Activated CD8-positive, alpha-beta memory T cell treated with anti-CD3 and anti-CD28 coated beads, Interleukin-2, amount 50 U/mL, for 1 hour (primary cell): Measurements from ENCODE around the gene MMP2.

Source experiments
- DNase-seq: peaks from one replicate; pipeline ENCODE4 v3.0.0-alpha.2; 2020; ENCODE audit errors: extremely low read depth

MMP2 gene

DNA sequence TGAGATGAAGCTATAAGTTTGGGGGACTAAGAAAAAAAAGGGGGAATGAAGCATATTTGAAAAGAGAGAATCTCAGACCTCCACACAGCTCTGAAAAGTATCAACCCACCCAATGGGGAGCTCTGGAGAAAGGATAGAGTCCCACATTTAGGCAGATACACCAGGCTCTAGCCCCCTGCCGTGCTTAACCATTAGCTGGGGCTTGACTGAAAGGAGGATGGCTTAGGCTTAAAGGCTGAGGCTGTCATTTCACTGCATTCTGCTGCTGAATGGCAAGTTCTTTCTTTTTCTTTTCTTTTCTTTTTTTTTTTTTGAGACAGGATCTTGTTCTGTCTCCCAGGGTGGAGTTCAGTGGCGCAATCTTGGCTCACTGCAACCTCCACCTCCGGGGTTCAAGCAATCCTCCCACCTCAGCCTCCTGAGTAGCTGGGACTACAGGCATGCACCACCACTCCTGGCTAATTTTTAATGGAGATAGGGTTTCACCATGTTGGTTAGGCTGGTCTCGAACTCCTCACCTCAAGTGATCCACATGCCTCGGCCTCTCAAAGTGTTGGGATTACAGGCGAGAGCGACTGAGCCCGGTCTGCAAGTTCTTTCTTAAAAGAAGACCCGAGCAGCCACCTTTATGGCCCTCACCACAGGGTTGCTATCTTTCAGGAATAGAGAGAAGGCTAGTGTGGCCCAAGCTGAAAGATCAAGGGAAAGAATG lies 9.0 kb upstream of the MMP2 start:
- no peak for DNase-seq

DNA sequence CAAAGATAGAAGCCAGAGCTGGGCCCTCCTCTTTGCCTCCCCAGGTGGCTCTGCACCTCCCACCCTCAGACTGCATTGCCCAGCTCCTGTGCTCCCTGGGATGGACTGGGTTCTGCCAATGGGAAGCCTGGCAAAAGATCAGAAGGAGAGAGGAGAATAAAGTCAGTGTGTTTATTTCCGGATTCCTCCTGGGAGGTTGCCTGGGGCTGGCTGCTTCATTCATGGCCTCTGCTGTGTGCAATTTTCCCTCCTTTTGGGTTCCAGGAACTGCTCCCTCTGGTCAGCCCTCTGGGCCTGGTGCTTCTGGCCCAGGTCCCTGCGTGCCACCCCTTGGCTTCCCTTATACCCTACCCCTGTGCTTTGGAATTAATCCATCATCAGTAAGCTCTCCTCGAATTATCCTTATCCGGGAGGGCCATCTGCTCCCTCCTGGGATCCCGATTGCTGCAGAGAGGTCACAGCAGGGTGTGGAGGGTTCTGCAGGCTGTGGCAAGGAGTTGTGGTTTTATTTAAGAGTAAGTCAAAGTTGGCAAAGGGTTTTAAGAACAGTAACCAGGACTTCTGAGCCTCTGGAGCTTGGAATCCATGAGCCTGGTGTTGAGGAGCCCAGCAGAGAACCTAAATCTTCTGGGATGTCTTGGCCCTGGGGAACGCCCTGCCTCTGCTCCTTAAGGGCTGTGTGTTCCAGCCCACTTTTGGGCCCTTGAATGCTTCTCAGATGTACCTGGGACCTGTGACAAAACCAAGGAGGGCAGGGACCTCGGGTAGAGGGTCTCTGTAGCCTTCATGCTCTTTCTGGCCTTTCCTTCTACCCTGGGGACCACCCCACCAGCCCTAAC lies 8.2 kb upstream of the MMP2 start:
- no peak for DNase-seq

DNA sequence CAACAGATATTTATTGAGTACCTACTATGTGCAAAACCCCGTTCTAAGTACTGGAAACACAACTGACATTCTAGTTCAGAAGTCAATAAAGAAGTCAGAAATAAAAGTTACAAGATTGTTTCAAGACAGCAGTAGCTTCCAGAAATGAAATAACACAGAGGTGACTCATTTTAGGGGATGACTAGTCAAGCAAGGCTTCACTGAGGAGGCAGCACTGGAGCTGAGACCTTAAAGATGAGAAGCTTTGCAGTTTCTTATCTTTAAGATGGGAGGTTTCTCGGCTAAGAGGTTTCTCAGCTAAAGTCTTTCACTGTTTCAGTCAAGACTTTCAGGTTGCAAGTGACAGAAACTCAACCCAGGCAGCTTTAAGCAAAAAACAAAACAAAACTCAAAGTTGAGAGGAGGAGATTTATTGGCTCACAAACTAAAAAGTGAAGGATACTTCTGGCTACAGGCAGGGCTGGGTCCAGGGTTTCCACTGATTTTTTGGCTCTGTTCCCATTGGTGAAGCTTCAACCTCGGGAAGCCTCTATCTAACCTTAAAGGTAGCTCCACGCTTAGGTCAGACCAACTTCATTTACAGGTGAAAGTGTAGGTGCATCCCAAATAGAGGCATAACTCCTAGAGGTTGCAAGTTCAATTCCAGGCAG lies 7.4 kb upstream of the MMP2 start:
- DNase-seq, result no peak

DNA sequence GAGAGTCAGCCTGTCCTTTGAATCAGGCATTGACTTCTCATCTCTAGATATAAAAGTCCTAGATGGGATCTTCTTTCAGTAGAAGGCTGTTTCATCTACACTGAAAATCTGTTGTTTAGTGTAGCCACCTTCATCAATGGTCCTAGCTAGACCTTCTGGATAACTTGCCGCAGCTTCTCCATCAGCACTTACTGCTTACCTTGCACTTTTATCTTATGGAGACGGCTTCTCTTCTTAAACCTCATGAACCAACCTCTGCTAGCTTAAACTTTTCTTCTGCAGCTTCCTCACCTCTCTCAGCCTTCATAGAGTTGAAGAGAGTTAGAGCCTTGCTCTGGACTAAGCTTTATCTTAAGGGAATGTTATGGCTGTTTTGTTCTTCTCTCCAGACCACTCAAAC lies 5.4 kb upstream of the MMP2 start:
- DNase-seq, result no peak

DNA sequence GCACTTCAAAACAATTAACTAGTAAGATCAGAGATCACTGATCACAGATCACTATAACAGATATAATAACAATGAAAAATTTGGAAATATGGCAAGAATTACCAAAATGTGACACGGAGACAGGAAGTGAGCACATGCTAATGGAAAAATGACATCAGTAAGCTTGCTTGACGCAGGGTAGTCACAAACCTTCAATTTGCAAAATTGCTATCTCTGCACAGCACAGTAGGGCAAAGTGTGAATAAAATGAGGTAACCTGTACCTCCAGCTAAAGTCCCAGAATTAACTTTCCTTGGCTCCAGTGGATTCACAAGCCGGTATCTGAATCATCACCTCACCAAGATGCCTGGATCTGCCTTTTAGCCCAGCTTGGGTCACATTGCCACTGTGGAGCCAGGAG lies 4.2 kb upstream of the MMP2 start:
- no peak for DNase-seq

DNA sequence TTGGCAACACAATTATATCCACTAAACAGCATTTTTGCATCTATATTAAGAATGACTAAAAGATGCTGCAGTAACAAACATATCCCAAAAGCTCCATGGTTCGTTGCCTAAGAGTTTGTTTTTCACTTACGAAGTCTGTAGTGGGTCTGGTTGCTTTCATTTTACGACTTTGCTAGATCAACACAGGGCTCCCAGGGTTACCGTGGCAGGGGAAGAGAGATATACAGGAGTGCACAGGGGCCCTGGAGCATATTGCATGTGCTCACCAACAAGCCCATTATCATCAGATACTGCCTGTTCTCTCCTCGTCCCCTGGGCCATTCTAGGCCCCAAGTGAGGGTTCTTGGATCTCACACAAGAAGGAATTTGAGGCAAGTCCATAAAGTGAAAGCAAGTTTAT lies 3.1 kb upstream of the MMP2 start:
- DNase-seq, result no peak

DNA sequence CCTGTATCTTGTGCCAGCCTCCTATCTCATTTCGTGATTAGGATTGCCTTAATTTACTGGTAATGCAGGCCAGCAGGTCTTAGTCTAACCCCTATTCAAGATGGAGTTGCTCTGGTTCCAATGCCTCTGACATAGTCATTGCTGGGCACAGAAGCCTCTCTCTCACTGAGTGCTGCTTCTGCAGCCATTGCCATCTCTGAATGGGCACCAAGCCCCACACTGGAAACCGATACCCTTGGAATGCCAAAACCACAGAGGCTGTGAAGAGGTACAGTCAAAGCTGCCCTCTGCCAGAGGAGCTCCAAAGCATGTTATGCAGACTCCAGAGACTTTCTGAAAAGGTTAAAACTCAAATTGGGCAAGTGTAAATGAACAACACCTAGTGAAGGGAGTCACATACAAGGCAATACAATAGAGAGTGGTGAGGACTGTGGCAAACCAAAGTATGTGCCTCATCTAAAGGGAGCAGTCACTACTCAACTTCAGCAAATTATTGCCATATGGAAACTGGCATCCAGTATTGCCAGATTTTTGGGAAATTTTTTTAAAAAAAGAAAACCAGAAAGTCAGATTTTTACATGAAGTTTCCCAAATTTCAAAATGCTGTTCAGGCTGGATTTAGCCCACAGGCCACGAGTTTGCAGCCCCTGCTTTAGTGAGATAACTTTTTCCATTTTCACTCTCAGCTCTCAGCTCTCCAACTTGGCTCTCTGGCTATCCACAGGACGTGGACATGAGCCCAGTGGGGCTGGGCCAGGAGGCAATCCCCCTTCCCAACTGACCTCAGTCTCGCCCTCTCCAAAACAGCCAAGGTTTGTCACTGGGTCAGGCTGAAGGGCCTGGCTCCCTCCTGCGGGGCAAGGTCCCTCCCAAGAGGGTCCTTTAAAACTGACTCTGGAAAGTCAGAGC lies 2.1 kb upstream of the MMP2 start:
- DNase-seq, result no peak

GRCh38 chr16:55477736-55478135 lies 1.3 kb upstream of the MMP2 start:
- DNase-seq, result no peak

DNA sequence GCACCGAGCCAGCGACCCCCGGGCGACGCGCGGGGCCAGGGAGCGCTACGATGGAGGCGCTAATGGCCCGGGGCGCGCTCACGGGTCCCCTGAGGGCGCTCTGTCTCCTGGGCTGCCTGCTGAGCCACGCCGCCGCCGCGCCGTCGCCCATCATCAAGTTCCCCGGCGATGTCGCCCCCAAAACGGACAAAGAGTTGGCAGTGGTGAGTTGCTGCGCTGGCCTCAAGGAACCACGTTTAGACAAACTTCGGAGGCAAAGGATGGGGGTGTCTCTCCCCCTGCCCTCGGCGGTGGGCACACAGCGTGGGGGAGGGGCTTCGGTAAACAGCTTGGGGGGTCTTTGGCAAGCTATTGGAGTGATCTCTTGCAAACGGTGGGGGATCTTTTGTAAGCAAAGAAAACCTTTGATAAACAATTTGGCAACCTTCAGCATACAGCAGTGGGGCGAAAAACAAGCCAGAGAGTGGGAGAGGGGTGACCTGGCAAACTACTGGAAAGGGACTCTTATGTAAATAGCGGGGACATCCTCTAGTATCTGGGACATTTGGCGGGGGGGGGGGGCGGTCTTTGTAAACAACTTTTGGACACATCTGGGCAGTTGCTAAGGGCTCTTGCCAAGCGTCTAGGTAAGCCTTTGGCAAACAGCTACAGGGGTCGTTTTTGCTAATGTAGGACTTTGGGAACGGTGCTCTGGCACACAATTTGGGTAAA lies 587 bp downstream of the MMP2 start:
- no peak for DNase-seq

- DNase-seq, result no peak
Measured at GRCh38 chr16:55480228-55480655, 1.2 kb downstream of the MMP2 start.

GRCh38 chr16:55481023-55481422 lies 2.0 kb downstream of the MMP2 start:
- no peak for DNase-seq

- DNase-seq, result no peak
Measured at GRCh38 chr16:55482056-55482455, 3.1 kb downstream of the MMP2 start.

DNA sequence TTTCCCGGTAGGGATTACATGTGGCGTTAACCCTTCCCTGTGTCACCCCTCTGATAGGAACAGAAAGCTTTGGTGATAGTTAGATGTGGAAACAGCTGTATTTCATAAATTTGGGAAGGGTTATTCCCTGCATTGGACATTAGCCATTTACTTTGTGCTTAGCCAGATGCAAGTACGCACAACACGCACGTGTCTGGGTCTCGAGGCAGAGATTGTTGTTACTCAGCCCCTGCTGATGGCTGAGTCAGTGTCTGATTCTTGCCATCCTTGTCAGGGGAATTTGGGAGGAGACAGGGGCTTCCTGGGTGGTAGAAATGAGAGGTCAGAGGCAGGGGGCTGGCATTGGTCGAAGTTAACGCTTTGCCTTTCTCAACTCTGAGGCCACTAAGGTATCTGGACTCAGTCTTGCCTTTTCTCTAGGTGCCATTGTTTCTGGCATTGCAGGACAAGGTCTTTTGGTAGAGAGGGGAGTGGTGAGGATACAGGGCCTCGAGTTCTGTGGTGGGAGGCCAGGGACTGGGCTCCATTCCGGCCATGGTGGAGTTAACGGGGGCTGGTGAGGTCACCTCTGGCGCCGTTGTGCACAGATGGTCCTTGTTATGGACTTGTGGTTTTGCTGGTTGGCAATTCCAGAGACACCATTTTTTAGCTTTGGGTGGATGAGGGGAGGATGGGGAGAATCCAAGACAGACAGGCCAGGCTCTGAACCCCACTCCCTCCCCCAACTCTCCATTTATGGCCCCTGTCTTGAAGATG lies 8.2 kb downstream of the MMP2 start:
- DNase-seq, result no peak

- DNase-seq, result no peak
Measured at GRCh38 chr16:55488306-55488705, 9.3 kb downstream of the MMP2 start.

DNA sequence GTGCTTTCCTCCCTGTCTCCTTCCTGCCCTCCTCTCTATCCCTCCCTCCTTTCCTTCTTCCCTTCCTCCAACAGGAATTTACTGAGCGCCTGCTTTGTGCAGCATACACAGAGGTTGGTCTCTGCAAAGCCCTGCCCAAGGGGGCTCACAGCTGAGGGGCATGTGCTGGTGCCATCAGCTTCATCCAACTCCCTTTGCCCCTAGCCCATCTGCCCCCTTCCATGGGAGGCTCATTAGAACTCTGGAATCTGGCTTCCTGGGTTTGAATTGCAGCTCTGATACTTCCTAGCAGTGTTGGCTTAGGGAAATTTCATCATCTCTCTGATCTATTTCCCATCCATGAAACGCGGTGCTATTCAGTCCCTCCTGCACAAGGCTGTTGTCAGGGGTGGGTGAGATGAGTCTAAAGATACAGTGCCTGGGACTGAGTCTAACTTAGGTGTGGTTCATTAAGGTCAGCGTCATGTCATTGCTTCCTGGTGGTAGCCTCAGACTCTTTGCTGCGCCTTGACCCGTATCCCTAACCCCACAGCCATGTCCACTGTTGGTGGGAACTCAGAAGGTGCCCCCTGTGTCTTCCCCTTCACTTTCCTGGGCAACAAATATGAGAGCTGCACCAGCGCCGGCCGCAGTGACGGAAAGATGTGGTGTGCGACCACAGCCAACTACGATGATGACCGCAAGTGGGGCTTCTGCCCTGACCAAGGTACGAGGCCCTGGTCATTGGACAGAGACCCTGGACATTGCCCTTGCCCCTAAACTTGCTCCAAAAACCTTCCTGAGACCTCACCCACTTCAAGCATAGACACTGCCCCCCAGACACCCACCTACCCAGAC lies 10.3 kb downstream of the MMP2 start:
- no peak for DNase-seq

GRCh38 chr16:55489956-55490265 lies 10.9 kb downstream of the MMP2 start:
- DNase-seq, result no peak

- DNase-seq, result no peak
Measured at GRCh38 chr16:55490301-55490700, 11.3 kb downstream of the MMP2 start.

DNA sequence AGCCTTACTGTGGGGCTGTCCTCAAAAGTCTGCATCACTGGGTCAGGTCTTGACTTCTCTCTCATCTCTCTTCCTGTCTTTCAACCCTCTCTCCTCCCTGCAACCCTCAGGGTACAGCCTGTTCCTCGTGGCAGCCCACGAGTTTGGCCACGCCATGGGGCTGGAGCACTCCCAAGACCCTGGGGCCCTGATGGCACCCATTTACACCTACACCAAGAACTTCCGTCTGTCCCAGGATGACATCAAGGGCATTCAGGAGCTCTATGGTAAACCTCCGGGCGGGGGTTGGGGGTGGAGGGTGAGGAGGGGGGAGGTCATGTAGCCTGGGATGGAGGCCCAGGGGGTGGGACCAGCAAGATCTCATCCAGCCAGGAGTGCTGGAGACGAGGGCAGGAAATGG lies 12.7 kb downstream of the MMP2 start:
- DNase-seq, result no peak

DNA sequence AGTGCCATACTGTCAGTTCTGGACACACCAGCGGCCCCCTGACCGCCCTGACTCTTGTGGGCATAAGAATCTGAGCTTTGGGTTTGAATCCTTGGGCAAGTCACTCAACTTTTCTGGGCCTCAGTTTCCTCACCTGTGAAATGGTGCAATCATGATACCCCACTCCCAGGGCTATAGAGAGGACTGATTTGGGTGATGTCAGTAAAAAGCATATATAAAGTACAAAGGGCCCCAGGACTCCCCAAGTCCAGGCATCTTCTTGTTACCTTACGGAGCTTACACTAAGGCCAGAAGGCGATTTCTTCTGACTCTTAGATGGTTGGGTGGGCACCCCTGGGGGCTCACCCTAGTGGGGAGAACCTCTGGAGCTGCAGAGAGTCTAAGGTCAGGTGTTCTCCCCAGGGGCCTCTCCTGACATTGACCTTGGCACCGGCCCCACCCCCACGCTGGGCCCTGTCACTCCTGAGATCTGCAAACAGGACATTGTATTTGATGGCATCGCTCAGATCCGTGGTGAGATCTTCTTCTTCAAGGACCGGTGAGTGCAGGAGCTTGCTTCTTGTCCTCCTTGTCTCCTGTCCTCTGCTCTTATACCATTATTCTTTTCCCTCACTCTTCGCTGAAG lies 13.9 kb downstream of the MMP2 start:
- DNase-seq, result no peak
